ENCODE measurements around the gene LCN6. TPM values are rescaled to one million over a fixed set of nuclear protein-coding genes. Genes with fewer than 3 reads are reported as not detected.
A peak's percentile ranks its signal among the peaks of the same experiment; 100 is the strongest.

The LCN6 gene
- polyA plus RNA-seq, 1 donor from 2014 or later, result not detected

DNA sequence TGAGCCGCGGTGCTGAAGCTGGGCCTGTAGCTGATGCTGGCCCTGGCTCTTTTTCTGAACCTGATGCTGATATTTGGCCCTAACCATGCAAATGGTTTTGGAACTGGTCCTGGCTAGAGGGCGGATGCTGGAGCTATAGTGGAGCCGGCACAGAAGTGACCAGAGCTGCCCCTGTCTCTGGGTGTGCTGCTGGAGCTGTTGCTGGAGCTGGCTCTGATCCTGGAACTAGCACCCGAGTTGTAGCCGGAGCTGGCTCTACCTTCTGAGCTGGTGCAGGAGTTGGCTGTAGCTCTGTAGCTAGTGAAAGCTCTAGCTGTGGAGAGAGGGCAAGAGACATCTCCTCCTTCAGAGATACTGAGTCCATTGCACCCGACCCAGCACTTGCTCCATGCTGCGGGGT is 18.4 kb downstream of the LCN6 start:
- Histone ChIP-seq H3K27ac (ENCODE audit: low read length) (no peak overlapping the region), H4K20me1 (ENCODE audit: insufficient read depth) (peaks cover 10% of the 10 kb centered on the region), H2AFZ (ENCODE audit: low read depth, low read length) (no peak overlapping the region), H3K9ac (ENCODE audit: low read length) (no peak overlapping the region), H3K4me3 (ENCODE audit: low read length) (no peak overlapping the region), H3K4me2 (ENCODE audit: low read length) (no peak overlapping the region), H3K9me3 (ENCODE audit: low read length) (no peaks in the 10 kb centered on the region), H3F3A (ENCODE audit: insufficient read depth, low read length, poor library complexity, severe bottlenecking) (no peaks in the 10 kb centered on the region), H3K9me2 (ENCODE audit: insufficient read depth, low read length) (no peaks in the 10 kb centered on the region), H3K27me3 (ENCODE audit: insufficient read depth, low read depth, low read length) (peaks cover 8% of the 10 kb centered on the region), H3K36me3 (ENCODE audit: insufficient read depth, low read length) (no peaks in the 10 kb centered on the region), H3K79me2 (replicated peaks; ENCODE audit: insufficient read depth, low read length) (peaks cover 18% of the 10 kb centered on the region)
- TF ChIP-seq POLR2AphosphoS5 (IDR thresholded peaks at IDR 0.05) (no peak), SMC3 (conservative IDR thresholded peaks at IDR 0.05; ENCODE audit: poor library complexity) (no peak), MXI1 (conservative IDR thresholded peaks at IDR 0.05; ENCODE audit: poor library complexity, severe bottlenecking) (no peak)

GRCh38 chr9:136729144-136729543 is 19.2 kb downstream of the LCN6 start:
- peaks cover 10% of the 10 kb centered on the region for H4K20me1 ChIP-seq (ENCODE audit: insufficient read depth)

More at GRCh38 chr9:136729144-136729543, 19.2 kb downstream of the LCN6 start:
- H3F3A ChIP-seq (ENCODE audit: insufficient read depth, low read length, poor library complexity, severe bottlenecking), result no peaks in the 10 kb centered on the region
- peak overlapping the region; percentile 77 for H3K9ac ChIP-seq (ENCODE audit: low read length)
- no peaks in the 10 kb centered on the region for H3K9me3 ChIP-seq (ENCODE audit: low read length)
- H3K4me3 ChIP-seq (ENCODE audit: low read length), result peak overlapping the region; percentile 94
- H2AFZ ChIP-seq (ENCODE audit: low read depth, low read length), result no peak overlapping the region
- no peak overlapping the region for H3K27ac ChIP-seq (ENCODE audit: low read length)
- no peaks in the 10 kb centered on the region for H3K9me2 ChIP-seq (ENCODE audit: insufficient read depth, low read length)
- H3K27me3 ChIP-seq (ENCODE audit: insufficient read depth, low read depth, low read length), result peaks cover 8% of the 10 kb centered on the region
- no peaks in the 10 kb centered on the region for H3K36me3 ChIP-seq (ENCODE audit: insufficient read depth, low read length)
- peaks cover 21% of the 10 kb centered on the region for H3K79me2 ChIP-seq (replicated peaks; ENCODE audit: insufficient read depth, low read length)
- no peak for TF ChIP-seq SMC3 (conservative IDR thresholded peaks at IDR 0.05; ENCODE audit: poor library complexity)
- no peak for TF ChIP-seq RAD21 (conservative IDR thresholded peaks at IDR 0.05)
- TF ChIP-seq EP300 (conservative IDR thresholded peaks at IDR 0.05; ENCODE audit: poor library complexity, severe bottlenecking), result no peak
- TF ChIP-seq MXI1 (conservative IDR thresholded peaks at IDR 0.05; ENCODE audit: poor library complexity, severe bottlenecking), result no peak
- TF ChIP-seq, protein P1, sequence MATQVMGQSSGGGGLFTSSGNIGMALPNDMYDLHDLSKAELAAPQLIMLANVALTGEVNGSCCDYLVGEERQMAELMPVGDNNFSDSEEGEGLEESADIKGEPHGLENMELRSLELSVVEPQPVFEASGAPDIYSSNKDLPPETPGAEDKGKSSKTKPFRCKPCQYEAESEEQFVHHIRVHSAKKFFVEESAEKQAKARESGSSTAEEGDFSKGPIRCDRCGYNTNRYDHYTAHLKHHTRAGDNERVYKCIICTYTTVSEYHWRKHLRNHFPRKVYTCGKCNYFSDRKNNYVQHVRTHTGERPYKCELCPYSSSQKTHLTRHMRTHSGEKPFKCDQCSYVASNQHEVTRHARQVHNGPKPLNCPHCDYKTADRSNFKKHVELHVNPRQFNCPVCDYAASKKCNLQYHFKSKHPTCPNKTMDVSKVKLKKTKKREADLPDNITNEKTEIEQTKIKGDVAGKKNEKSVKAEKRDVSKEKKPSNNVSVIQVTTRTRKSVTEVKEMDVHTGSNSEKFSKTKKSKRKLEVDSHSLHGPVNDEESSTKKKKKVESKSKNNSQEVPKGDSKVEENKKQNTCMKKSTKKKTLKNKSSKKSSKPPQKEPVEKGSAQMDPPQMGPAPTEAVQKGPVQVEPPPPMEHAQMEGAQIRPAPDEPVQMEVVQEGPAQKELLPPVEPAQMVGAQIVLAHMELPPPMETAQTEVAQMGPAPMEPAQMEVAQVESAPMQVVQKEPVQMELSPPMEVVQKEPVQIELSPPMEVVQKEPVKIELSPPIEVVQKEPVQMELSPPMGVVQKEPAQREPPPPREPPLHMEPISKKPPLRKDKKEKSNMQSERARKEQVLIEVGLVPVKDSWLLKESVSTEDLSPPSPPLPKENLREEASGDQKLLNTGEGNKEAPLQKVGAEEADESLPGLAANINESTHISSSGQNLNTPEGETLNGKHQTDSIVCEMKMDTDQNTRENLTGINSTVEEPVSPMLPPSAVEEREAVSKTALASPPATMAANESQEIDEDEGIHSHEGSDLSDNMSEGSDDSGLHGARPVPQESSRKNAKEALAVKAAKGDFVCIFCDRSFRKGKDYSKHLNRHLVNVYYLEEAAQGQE (IDR thresholded peaks at IDR 0.05; ENCODE audit: borderline replicate concordance), result no peak
- TF ChIP-seq, protein P2, sequence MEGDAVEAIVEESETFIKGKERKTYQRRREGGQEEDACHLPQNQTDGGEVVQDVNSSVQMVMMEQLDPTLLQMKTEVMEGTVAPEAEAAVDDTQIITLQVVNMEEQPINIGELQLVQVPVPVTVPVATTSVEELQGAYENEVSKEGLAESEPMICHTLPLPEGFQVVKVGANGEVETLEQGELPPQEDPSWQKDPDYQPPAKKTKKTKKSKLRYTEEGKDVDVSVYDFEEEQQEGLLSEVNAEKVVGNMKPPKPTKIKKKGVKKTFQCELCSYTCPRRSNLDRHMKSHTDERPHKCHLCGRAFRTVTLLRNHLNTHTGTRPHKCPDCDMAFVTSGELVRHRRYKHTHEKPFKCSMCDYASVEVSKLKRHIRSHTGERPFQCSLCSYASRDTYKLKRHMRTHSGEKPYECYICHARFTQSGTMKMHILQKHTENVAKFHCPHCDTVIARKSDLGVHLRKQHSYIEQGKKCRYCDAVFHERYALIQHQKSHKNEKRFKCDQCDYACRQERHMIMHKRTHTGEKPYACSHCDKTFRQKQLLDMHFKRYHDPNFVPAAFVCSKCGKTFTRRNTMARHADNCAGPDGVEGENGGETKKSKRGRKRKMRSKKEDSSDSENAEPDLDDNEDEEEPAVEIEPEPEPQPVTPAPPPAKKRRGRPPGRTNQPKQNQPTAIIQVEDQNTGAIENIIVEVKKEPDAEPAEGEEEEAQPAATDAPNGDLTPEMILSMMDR (IDR thresholded peaks at IDR 0.05; ENCODE audit: poor library complexity, severe bottlenecking), result no peak
- no peak for TF ChIP-seq EZH2 (IDR thresholded peaks at IDR 0.05; ENCODE audit: borderline replicate concordance, insufficient read depth, low read length, poor library complexity, severe bottlenecking)
- TF ChIP-seq TAF1 (IDR thresholded peaks at IDR 0.05; ENCODE audit: low read depth), result no peak
- TF ChIP-seq POLR2AphosphoS5 (IDR thresholded peaks at IDR 0.05), result no peak
- H3K4me2 ChIP-seq (ENCODE audit: low read length), result no peak overlapping the region
